ENCODE measurements around the gene EHBP1L1. TPM values are rescaled to one million over a fixed set of nuclear protein-coding genes. Genes with fewer than 3 reads are reported as not detected.
"Not testable (repeated sequence)": the region's sequence is repeated elsewhere in the genome, so short reads cannot be mapped to it uniquely, and the experiment has no call there.

The EHBP1L1 gene
- total RNA-seq, 2 experiments from 2014 or later: 55.7 to 60.0 TPM

DNA sequence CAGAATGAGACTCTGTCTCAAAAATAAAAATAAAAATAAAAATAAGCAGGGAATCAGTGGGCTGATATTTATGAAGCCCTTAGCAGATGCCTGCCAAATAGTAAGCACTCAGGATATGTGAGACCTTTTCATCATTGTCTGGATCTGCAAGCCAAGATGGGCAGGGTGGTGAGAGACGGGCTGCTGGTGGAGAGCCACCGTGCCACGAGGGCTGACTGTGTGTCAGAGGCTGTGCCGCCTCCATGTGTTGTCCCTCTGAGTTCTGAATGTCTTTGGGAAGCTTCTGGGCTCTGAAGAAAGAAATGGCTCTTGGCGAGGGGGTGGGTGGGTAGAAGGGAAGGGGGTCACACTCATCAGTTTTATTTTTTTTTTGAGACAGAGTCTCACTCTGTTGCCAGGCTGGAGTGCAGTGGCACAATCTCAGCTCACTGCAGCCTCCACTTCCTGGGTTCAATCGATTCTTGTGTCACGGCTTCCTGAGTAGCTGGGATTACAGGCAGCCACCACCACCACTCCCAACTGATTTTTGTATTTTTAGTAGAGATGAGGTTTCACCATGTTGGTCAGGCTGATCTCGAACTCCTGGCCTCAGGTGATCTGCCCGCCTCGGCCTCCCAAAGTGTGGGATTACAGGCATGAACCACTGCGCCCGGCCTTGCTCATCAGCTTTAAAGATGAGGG is 10.8 kb upstream of the EHBP1L1 start:
- H3K9me3 Mint-ChIP-seq, H3K27me3 Mint-ChIP-seq, H3K36me3 Mint-ChIP-seq, DNase-seq, H3K4me3 Mint-ChIP-seq: not testable (repeated sequence)
- peak overlapping the region; percentile 93 for H3K27ac Mint-ChIP-seq
- peaks cover 49% of the 10 kb centered on the region for H3K4me1 Mint-ChIP-seq

- Mint-ChIP-seq H3K9me3 (no peaks in the 10 kb centered on the region), H3K4me1 (peaks cover 41% of the 10 kb centered on the region), H3K27me3 (no peaks in the 10 kb centered on the region), H3K4me3 (peak overlapping the region; percentile 42), H3K36me3 (peaks cover 10% of the 10 kb centered on the region), H3K27ac (peak overlapping the region; percentile 93)
- no peak for DNase-seq
These were observed 10.0 kb upstream of the EHBP1L1 start for GRCh38 chr11:65565624-65566453.

GRCh38 chr11:65569164-65569972 is 6.5 kb upstream of the EHBP1L1 start:
- no peaks in the 10 kb centered on the region for H3K9me3 Mint-ChIP-seq
- H3K4me1 Mint-ChIP-seq: peaks cover 54% of the 10 kb centered on the region
- no peaks in the 10 kb centered on the region for H3K27me3 Mint-ChIP-seq
- peak overlapping the region; percentile 97 for H3K27ac Mint-ChIP-seq
- H3K4me3 Mint-ChIP-seq: peak overlapping the region; percentile 100
- DNase-seq: no peak
- H3K36me3 Mint-ChIP-seq: peaks cover 27% of the 10 kb centered on the region

GRCh38 chr11:65569973-65570918 is 5.6 kb upstream of the EHBP1L1 start, which contains the start of gene ZNRD2:
Gene ZNRD2 (plus strand): TSS chr11:65570477. CDS start chr11:65570492, 15 bp downstream.
- Mint-ChIP-seq H3K36me3 (peaks cover 27% of the 10 kb centered on the region), H3K27ac (peak within 1 kb of the TSS; percentile 97), H3K4me1 (peaks cover 56% of the 10 kb centered on the region), H3K4me3 (peak within 1 kb of the TSS; percentile 100), H3K9me3 (no peaks in the 10 kb centered on the region), H3K27me3 (no peaks in the 10 kb centered on the region)
- DNase-seq: peak; percentile 100

GRCh38 chr11:65571420-65571819 is 4.4 kb upstream of the EHBP1L1 start:
- Mint-ChIP-seq H3K4me3 (peak overlapping the region; percentile 100), H3K27me3 (no peaks in the 10 kb centered on the region), H3K27ac (peak overlapping the region; percentile 97), H3K4me1 (peaks cover 49% of the 10 kb centered on the region), H3K9me3 (no peaks in the 10 kb centered on the region), H3K36me3 (peaks cover 27% of the 10 kb centered on the region)
- no peak for DNase-seq

DNA sequence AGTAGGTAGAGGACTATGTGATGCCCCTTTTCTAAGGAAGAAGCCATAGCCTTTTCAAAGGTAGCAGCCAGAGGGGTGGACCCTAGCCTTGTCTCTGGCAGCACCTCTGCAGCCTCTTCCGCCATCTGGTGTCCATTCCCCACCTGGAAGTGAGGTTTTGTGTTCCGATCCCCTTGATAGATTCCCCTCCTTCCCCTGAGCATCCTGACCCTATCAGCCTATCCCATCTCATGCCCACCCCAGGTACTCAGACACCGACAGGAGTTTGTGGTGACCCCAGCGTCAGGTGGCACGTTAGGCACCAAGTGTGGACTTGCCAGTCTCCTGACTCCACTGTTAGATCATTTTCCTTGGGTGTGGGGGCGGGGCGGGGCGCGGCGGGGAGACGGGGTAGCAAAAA is 3.9 kb upstream of the EHBP1L1 start:
- peaks cover 49% of the 10 kb centered on the region for H3K4me1 Mint-ChIP-seq
- no peak for DNase-seq
- peaks cover 27% of the 10 kb centered on the region for H3K36me3 Mint-ChIP-seq
- no peaks in the 10 kb centered on the region for H3K9me3 Mint-ChIP-seq
- peak overlapping the region; percentile 79 for H3K27ac Mint-ChIP-seq
- peak overlapping the region; percentile 100 for H3K4me3 Mint-ChIP-seq
- no peaks in the 10 kb centered on the region for H3K27me3 Mint-ChIP-seq

DNA sequence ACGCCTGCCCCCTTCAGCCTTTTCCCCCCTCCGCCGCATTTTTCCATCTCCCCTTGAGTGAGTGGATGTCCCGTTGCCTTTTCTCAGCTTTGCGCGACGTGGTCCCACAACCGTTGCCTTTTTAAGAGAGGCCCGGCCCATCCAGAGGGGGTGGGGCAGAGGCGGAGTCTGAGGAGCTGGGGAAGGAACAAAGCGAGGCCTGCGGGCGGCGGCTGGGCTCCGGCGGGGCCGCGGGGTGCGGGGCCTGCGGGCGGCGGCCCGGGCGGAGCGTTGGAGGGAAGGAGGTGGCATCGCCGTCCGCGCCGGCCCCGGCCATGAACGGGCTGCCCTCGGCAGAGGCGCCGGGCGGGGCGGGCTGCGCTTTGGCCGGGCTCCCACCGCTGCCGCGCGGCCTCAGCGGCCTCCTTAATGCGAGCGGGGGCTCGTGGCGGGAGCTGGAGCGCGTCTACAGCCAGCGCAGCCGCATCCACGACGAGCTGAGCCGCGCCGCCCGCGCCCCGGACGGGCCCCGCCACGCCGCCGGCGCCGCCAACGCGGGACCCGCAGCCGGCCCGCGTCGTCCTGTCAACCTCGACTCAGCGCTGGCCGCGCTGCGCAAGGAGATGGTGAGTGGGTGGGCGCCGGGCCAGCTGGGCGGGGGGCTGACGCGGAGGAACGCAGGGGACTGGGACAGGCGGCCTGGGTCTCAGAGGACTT is 3.3 kb upstream of the EHBP1L1 start, which contains the start of gene FAM89B:
Gene FAM89B (plus strand): TSS at position 183 of the 696 bp plus-strand sequence. CDS start 132 bp downstream, at position 315.
- DNase-seq: peak; percentile 88
- Mint-ChIP-seq H3K27ac (peak within 1 kb of the TSS; percentile 86), H3K9me3 (no peaks in the 10 kb centered on the region), H3K27me3 (no peaks in the 10 kb centered on the region), H3K4me1 (peaks cover 46% of the 10 kb centered on the region), H3K4me3 (peak within 1 kb of the TSS; percentile 100), H3K36me3 (peaks cover 27% of the 10 kb centered on the region)

DNA sequence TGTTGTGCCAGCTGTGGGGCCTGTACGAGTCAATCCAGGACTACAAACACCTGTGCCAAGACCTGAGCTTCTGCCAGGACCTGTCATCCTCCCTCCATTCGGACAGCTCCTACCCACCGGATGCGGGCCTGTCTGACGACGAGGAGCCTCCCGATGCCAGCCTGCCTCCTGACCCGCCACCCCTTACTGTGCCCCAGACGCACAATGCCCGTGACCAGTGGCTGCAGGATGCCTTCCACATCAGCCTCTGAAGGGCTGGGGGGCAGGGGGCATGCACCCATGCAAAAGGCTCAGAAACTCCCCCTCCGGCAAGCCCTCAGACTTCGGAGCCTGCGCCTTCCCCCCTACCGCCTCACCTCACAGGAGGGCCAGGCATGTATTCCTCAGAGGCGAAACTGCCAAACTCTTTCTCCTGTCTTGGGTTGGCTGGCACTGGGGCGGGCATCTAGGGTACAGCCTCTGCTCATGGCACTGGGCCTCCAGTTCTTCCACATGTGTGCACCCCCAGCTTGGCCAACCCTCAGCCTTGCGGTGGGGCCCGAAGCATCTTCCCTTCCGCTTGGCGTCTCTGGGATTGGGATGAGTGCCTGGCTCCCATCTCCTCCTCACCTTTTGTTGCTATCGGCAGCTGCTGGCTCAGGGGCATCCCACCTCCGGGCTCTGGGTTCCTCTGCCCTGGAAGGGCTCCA is 2.3 kb upstream of the EHBP1L1 start:
- no peaks in the 10 kb centered on the region for H3K9me3 Mint-ChIP-seq
- H3K27ac Mint-ChIP-seq: peak overlapping the region; percentile 86
- H3K4me1 Mint-ChIP-seq: peaks cover 51% of the 10 kb centered on the region
- peak overlapping the region; percentile 79 for H3K4me3 Mint-ChIP-seq
- no peaks in the 10 kb centered on the region for H3K27me3 Mint-ChIP-seq
- DNase-seq: no peak
- peaks cover 28% of the 10 kb centered on the region for H3K36me3 Mint-ChIP-seq

DNA sequence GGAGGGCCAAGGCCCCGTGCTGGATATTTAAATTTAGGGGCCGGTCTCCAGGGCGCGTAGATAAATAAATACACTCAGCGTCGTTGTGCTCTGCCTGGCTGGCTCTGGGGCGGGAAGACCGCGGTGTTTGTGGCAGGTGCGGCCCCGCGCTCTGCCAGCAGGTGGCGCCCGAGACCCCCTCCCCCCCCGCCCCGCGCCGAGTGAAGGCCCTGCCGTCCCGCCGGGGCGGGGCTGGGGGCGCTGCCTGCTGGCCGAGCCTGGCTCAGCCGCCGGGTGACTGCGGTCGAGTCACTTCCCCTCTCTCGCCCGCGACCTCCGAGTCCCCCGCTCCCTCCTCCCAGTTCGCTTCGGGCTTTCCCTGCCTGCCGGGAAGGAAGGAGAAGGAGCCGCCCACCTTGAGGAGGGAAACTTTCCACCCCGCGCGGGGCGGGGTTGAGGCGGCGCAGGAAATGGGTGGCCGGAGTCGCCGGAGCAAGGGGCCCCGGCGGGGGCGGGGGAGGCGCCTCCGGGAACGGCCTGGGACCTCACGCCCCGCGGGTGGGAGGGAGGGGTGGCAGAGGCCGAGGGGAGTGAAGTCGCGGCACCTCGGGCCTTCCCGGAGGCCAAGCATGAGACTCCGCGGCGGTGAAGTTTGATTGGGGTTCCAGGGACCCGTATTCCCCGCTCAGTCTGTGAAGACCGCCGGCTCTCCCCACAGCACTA is 1.6 kb upstream of the EHBP1L1 start:
- Mint-ChIP-seq H3K27ac (peak overlapping the region; percentile 93), H3K4me1 (peaks cover 53% of the 10 kb centered on the region), H3K36me3 (peaks cover 26% of the 10 kb centered on the region), H3K4me3 (peak overlapping the region; percentile 82), H3K9me3 (no peaks in the 10 kb centered on the region), H3K27me3 (no peaks in the 10 kb centered on the region)
- DNase-seq: peak; percentile 96

- Mint-ChIP-seq H3K27me3 (no peaks in the 10 kb centered on the region), H3K9me3 (no peaks in the 10 kb centered on the region), H3K27ac (peak overlapping the region; percentile 93), H3K4me3 (peak overlapping the region; percentile 82), H3K4me1 (peaks cover 55% of the 10 kb centered on the region), H3K36me3 (peaks cover 30% of the 10 kb centered on the region)
- no peak for DNase-seq
These were observed 864 bp upstream of the EHBP1L1 start for GRCh38 chr11:65574811-65575567.

DNA sequence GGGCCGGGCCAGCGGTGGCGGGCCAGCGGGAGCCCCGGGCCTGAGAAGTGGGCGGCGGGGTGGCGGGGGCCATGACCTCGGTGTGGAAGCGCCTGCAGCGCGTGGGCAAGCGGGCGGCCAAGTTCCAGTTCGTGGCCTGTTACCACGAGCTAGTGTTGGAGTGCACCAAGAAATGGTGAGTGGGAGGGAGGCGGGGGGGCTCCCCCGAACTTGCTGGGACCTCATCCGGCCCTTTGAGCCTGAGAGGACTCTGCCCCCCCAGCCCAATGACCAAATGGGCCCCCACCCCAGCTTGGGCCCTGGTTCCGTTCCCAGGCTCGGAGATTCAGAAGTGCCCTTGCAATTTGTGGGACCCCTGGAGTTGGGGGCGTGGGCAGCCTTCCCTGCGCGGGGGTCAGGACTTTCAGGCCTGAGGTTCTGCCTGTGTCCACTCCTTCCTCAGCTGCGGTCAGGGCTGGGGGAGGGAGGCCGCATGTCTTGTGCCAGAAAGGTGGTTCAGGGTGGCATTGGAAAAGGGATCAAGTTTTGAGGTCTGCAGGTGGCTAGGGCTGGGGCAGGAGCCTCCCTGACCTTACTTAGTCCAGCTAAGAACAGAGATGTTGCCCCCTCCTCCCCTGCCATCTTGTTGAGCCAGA is 496 bp downstream of the EHBP1L1 start:
- H3K9me3 Mint-ChIP-seq: no peaks in the 10 kb centered on the region
- DNase-seq: no peak
- H3K36me3 Mint-ChIP-seq: peaks cover 26% of the 10 kb centered on the region
- peak overlapping the region; percentile 84 for H3K27ac Mint-ChIP-seq
- H3K27me3 Mint-ChIP-seq: no peaks in the 10 kb centered on the region
- peak overlapping the region; percentile 88 for H3K4me3 Mint-ChIP-seq
- peaks cover 52% of the 10 kb centered on the region for H3K4me1 Mint-ChIP-seq
